Right renal cortex interstitium (tissue), 3 donors: ENCODE data around the gene RBM11. TPM values are rescaled to one million over a fixed set of nuclear protein-coding genes. Genes with fewer than 3 reads are reported as not detected.
"Not testable (repeated sequence)": the region's sequence is repeated elsewhere in the genome, so short reads cannot be mapped to it uniquely, and the experiment has no call there.

Source experiments
- DNase-seq, 3 donors: peaks; one replicate each; pipeline ENCODE4 v3.0.0-alpha.2; 2013; ENCODE audit warnings: low read depth in 3 of 3, low spot score in 2 of 3
- polyA plus RNA-seq, 3 donors: library from polyadenylated mRNA; unstranded; fragments of 120-200 nt; gene quantifications; one replicate each; pipeline ENCODE4 v1.2.1, GENCODE V29; 2013; ENCODE audit not compliant: insufficient read length in 3 of 3

Gene RBM11, protein sequence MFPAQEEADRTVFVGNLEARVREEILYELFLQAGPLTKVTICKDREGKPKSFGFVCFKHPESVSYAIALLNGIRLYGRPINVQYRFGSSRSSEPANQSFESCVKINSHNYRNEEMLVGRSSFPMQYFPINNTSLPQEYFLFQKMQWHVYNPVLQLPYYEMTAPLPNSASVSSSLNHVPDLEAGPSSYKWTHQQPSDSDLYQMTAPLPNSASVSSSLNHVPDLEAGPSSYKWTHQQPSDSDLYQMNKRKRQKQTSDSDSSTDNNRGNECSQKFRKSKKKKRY
- polyA plus RNA-seq: 1 to 10 TPM; 4.1 to 4.7 (median 4.4) TPM

DNA sequence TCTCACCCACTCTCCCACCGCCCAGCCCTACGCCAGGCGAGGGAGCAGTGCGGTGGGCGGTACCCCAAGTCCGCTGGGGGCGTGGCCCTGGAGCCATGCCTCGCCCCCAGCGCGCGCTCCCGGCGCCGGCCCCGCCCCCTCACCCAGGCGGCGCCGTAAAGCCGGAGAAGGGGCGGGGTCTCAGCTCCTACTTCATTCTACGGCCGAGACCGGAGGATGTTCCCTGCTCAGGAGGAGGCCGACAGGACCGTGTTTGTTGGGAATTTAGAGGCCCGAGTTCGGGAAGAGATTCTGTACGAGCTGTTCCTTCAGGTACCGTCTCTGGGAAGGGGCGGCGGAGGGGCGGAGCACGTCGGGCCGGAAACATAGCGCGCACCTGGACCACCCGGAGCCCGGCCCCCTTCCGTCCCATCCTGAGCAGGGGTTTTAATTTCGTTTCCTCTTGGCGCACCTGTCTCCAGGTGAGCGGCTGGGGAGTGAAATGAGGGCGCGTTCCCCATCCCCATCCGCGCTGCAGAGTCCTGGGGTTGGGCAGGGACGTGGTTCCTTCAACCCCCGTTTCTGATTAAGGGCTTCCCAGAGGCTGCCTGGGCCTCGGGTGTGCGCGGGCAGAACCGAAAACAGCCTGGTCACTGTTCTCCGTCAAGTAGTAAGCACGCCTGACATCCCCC is at the start of gene RBM11:
TSS of gene RBM11 (plus strand) at position 187 of the 671 bp plus-strand sequence. CDS start at position 217, 30 bp downstream.
- DNase-seq: peak; percentile 41 to 56 (median 51)

DNA sequence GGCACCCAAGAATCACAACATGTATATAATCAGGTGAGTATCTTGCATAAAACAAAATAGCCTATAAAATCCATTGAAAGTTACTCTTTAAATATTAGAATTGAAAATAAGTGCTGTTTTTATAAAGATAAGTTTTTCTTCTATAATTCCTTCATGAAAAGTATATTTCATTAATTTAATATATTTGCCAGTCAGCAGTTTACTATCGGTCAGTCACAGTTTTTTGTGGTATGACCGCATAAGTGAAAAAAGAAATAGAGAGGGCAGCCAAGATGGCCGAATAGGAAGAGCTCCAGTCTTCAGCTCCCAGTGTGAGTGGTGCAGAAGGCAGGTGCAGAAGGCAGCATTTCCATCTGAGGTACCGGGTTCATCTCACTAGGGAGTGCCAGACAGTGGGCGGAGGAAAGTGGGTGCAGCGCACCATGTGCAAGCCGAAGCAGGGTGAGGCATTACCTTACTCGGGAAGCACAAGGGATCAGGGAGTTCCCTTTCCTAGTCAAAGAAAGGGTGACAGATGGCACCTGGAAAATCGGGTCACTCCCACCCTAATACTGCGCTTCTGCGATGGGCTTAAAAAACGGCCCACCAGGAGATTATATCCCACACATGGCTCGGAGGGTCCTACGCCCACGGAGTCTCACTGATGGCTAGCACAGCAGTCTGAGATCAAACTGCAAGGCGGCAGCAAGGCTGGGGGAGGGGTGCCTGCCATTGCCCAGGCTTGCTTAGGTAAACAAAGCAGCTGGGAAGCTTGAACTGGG is 49.3 kb upstream of the RBM11 start:
- not testable (repeated sequence) for DNase-seq

GRCh38 chr21:14206222-14206621 is 9.7 kb upstream of the RBM11 start:
- DNase-seq: no peak

DNA sequence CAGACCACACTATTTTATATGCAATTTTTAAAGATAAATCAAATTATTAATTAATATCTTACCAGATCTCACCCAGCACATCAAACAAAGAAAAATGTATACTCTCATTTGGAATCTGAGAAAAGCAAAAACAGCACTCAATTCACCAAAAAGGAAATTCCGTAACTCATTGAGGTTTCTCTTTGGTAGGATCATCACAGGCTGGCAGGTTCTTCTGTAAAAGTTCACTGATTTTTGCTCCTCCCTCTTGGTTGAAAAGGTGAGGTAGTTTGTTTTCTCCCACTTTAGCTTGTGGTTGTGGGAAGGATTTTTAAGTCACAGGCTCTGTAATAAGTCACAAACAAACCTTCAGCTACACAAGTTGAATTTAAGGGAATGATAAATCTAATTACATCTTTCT is 5.2 kb upstream of the RBM11 start, which contains the start of gene LIPI:
TSS of gene LIPI (minus strand) at position 218 of the 400 bp plus-strand sequence. CDS start at position 108, 110 bp downstream.
- DNase-seq: no peak

GRCh38 chr21:14213164-14213563 is 2.8 kb upstream of the RBM11 start:
- DNase-seq: no peak

DNA sequence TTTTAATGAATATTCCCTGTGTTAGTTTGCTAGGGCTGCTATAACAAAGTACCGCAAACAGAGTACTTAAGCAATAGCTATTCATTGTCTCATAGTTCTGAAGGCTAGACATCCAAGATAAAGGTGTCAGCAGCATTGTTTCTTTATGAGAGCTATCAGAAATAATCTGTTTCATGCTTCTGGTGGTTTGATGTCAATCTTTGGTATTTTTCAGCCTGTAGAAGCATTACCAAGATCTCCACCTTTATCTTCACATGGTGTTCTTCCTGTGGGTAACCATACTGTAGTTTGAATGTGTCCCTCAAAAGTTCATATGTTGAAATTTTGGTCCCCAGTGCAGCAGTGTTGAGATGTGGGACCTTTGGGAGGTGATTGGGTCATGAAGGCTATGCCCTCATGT is 7.4 kb downstream of the RBM11 start:
- DNase-seq: no peak

GRCh38 chr21:14229399-14229798 is 13.4 kb downstream of the RBM11 start:
- no peak for DNase-seq

DNA sequence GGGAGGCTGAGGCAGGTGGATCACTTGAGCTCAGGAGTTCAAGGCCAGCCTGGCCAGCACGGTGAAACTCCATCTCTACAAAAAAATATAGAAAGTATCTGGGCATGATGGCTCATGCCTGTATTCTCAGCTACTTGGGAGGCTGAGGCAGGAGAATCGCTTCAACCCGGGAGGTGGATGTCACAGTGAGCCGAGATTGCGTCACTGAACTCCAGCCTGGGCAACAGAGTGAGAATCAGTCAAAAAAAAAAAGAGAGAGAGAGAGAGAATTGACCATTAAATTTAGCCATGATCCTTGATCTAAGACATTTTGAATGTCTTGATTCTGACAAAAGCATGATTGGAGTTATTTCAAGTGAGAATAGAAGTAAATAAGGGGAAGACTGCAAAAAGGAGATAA is 19.1 kb downstream of the RBM11 start:
- DNase-seq: no peak

DNA sequence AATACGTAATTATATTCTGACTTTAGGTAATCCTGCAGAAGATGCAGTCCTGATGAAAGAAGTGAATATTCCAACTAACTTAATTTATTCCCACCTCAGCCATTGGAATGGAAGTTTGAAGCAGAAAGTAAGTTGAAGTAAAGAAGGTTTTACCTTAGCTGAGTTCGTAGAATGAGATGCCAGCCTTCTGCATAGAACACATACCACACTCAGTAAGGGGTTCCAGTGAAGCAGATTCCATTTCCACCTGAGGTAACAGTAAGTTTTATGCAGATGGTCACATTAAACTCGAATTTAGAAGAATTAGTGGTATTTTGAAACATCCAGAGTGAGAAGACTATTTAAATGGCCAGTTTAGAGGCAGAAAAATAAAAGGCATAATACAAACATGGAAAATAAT is 20.2 kb downstream of the RBM11 start:
- no peak for DNase-seq

DNA sequence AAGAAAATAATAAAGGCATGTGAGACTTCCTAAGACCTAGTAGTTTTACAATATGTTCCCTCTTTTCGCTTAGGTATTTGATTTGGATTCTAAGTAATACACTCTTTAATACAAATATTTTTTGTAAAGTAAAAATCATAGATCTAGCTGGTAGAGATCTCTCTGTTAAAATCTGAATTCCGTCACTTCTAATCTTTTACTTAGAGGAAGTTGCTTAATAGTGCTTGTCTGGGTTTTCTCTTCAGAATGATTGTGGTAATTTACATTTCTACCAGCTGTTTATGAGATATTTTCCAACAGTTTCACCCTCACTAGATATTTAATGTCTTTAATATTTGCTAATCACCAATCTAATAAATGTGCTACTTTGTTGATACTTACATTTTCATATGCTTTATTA is 23.3 kb downstream of the RBM11 start:
- DNase-seq: no peak

DNA sequence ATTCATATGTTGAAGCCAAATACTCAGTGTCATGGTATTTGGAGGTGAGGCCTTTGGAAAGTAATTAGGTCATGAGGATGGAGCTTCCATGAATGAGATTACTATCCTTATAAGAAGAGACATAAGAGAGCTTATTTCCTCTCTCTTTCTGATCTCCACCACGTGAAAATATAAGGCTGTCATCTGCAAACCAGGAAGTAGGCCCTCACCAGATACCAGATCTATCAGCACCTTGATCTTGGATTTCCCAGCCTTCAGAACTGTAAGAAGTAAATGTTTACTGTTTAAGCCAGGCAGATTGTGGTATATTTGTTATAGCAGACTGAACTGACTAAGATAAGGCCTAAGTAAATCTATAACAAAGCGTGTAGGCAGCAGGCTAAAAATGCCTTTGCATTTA is 25.3 kb downstream of the RBM11 start:
- no peak for DNase-seq

- no peak for DNase-seq
These were observed 27.5 kb downstream of the RBM11 start for GRCh38 chr21:14243461-14243860.

- DNase-seq: no peak
These were observed 27.9 kb downstream of the RBM11 start for GRCh38 chr21:14243874-14244273.

DNA sequence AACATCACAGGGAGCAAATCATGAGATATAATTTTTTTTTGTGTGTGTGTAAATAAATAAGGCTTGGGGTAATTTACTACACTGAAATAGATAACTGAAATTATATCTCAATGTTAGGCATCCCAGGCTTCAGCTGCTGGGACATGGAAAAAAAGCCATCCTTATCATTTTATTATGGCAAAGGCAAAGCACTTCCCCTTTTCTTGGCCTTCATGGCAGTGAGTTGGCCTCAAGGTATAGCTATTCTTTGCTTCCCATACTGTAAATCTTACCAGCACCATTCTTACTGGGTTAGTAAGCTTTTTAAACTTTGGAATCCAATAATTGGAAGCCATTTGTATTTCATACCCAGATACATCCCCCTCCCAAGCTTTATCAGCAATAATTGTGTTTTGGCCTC is 29.0 kb downstream of the RBM11 start:
- DNase-seq: no peak

DNA sequence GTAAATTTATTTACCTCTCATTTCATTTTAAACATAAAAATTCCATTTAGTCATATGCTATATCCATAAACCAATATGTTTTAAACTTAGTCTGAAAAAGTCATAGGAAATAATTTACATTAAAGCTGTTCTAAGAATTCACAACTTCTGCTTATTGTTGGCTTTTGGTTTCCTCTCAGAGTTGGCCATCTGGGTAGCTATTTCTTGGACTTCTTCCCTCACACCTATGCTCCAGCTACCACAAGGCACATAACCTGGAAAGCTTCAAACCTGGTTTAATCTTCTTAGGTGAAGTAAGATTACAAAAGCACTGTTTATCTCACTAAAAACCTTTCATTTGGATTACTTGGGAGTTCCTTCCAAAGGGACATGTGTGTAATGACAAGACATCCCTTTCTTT is 29.8 kb downstream of the RBM11 start:
- DNase-seq: no peak

GRCh38 chr21:14251336-14251735 is 35.4 kb downstream of the RBM11 start:
- no peak for DNase-seq

GRCh38 chr21:14259747-14260146 is 43.8 kb downstream of the RBM11 start:
- peak in 2 of 3 donors; percentile 14 to 35 for DNase-seq

- DNase-seq: no peak
These were observed 44.3 kb downstream of the RBM11 start for GRCh38 chr21:14260174-14260764.

GRCh38 chr21:14262039-14262438 is 46.1 kb downstream of the RBM11 start:
- DNase-seq: no peak

DNA sequence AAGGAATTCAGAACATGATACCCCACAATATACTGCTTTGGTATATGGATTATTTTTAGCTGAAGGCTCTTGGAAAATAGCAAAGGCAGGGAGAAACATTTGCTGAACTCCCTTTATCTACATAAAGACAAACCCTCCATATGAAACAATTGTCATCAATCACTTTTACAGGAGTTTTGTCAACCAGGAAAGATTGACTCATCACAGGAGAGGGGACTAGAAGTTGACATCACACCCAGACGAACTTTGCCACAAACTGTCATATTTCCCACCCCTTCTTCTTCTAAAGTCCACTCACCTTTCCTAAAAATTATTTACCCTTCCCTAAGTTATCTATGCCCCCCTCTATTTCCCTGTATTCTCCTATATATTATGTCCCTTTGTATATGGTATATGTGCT is 47.9 kb downstream of the RBM11 start:
- DNase-seq: no peak

DNA sequence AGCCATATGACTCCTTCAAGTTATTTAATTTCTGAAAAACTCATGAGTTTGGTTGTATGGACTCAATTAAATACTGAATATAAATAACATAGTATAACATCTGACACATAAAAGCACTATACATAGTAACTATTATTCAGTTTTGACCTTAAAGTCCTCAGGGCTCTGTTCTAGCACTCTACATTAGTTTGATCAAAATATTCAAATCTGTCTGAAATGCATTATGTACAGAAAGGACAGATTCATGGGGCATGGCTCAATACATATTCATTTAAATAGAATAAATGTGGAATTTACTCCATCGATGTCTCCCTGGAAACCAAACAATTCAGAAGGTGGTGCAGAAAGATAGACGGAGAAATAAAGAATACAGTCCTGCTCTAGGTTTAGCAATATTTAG is 49.1 kb downstream of the RBM11 start:
- DNase-seq: no peak
